Ovary (tissue), 3 donors: ENCODE data around the gene DDX18.

Experiments used
- CTCF ChIP-seq, 3 donors: fragments of 450-650 bp in 2 of 3; fragments of 200-600 bp in 1 of 3; IDR thresholded peaks; one replicate each; pipeline versions ENCODE4 v1.5.1 to v1.8.0; 2016 to 2022; ENCODE audit warnings: antibody characterized with exemption in 3 of 3, mild to moderate bottlenecking in 1 of 3
- EP300 ChIP-seq: sonication (generic); formaldehyde crosslinking; IDR thresholded peaks from one replicate; pipeline ENCODE4 v1.6.1; 2017; ENCODE audit warnings: antibody characterized with exemption
- POLR2A ChIP-seq: fragments of 450-650 bp; IDR thresholded peaks from one replicate; pipeline ENCODE4 v1.6.1; 2017; ENCODE audit warnings: antibody characterized with exemption, mild to moderate bottlenecking, moderate library complexity
- donor health status: DM: no; HTN: no; CAD: no.

- TF ChIP-seq CTCF (IDR thresholded peaks at IDR 0.05), result no peak
- TF ChIP-seq POLR2A, result no peak
- no peak for TF ChIP-seq EP300
These were observed 12.7 kb upstream of the DDX18 start for GRCh38 chr2:117801826-117802225.
